HepG2 (cell line): Measurements from ENCODE around the gene RPL31. TPM values are rescaled to one million over a fixed set of nuclear protein-coding genes. Genes with fewer than 3 reads are reported as not detected.
A peak's percentile ranks its signal among the peaks of the same experiment; 100 is the strongest.

Experiments used
- ARHGAP35 ChIP-seq: sonication (generic); formaldehyde crosslinking; IDR thresholded peaks from 2 replicates; pipeline ENCODE4 v1.9.0; 2022; ENCODE audit warnings: mild to moderate bottlenecking, inconsistent platforms, moderate library complexity, missing genetic modification reagents, borderline replicate concordance
- CBX2 ChIP-seq, 2 experiments: fragments of 200-600 bp in 1 of 2; sonication (generic); formaldehyde crosslinking in 1 of 2; IDR thresholded peaks; 2 replicates each; pipeline versions ENCODE4 v1.7.0 to v1.8.1; 2018 to 2022; ENCODE audit warnings: low read depth in 2 of 2, low read length in 1 of 2, mild to moderate bottlenecking in 1 of 2, missing genetic modification reagents in 1 of 2
- CHD4 ChIP-seq: fragments of 200-600 bp; sonication (generic); IDR thresholded peaks from 2 replicates; pipeline ENCODE4 v1.7.0; 2017; ENCODE audit warnings: mild to moderate bottlenecking, low read length, borderline replicate concordance
- DZIP1 ChIP-seq: sonication (generic); formaldehyde crosslinking; IDR thresholded peaks from 2 replicates; pipeline ENCODE4 v1.5.0; 2020; ENCODE audit warnings: mild to moderate bottlenecking, missing genetic modification reagents
- FOXJ3 ChIP-seq: sonication (generic); formaldehyde crosslinking; IDR thresholded peaks from 2 replicates; pipeline ENCODE4 v1.4.0; 2020; ENCODE audit warnings: missing genetic modification reagents, mild to moderate bottlenecking, borderline replicate concordance
- JDP2 ChIP-seq: sonication (generic); formaldehyde crosslinking; IDR thresholded peaks from 2 replicates; pipeline ENCODE4 v1.8.1; 2022; ENCODE audit warnings: missing genetic modification reagents, borderline replicate concordance
- SP4 ChIP-seq: sonication (generic); formaldehyde crosslinking; IDR thresholded peaks from 2 replicates; pipeline ENCODE4 v1.8.1; 2023; ENCODE audit warnings: mild to moderate bottlenecking, missing genetic modification reagents
- THAP9 ChIP-seq: sonication (generic); formaldehyde crosslinking; IDR thresholded peaks from 2 replicates; pipeline ENCODE4; 2020; ENCODE audit warnings: missing genetic modification reagents, mild to moderate bottlenecking, borderline replicate concordance
- UBTF ChIP-seq: sonication (generic); formaldehyde crosslinking; IDR thresholded peaks from 2 replicates; pipeline ENCODE4 v1.4.0; 2020; ENCODE audit warnings: mild to moderate bottlenecking, missing genetic modification reagents
- YEATS2 ChIP-seq: sonication (generic); formaldehyde crosslinking; IDR thresholded peaks from 2 replicates; pipeline ENCODE4 v1.4.0; 2020; ENCODE audit warnings: missing genetic modification reagents, borderline replicate concordance
- ZMAT3 ChIP-seq: sonication (generic); formaldehyde crosslinking; conservative IDR thresholded peaks from 2 replicates; pipeline ENCODE4 v1.7.0; 2021; ENCODE audit warnings: missing genetic modification reagents
- ZNF280B ChIP-seq: sonication (generic); formaldehyde crosslinking; IDR thresholded peaks from 2 replicates; pipeline ENCODE4 v1.5.0; 2020; ENCODE audit warnings: missing genetic modification reagents, mild to moderate bottlenecking, borderline replicate concordance
- ZNF570 ChIP-seq: sonication (generic); formaldehyde crosslinking; IDR thresholded peaks from 2 replicates; pipeline ENCODE4 v1.4.0; 2020; ENCODE audit warnings: mild to moderate bottlenecking, missing genetic modification reagents, borderline replicate concordance
- ZNF687 ChIP-seq: sonication (generic); formaldehyde crosslinking; IDR thresholded peaks from 2 replicates; pipeline ENCODE4 v1.5.1; 2020; ENCODE audit warnings: mild to moderate bottlenecking, missing genetic modification reagents, moderate library complexity
- polyA plus RNA-seq, 8 experiments: library from polyadenylated mRNA; depleted of rRNA in 3 of 8; stranded (reverse) in 7 of 8; unstranded in 1 of 8; fragments of >200 nt; fragmentation: Illumina TruSeq in 4 of 8; extraction: Trizol in 4 of 8; gene quantifications; 2 replicates each; pipeline versions ENCODE4 v1.2.1 to v1.2.3, GENCODE V29; 2011 to 2016; ENCODE audit warnings: low read depth in 4 of 8, missing spikeins in 1 of 8, mixed read lengths in 1 of 8; ENCODE audit not compliant: insufficient read depth in 1 of 8
- total RNA-seq, 5 experiments: library from RNA; depleted of rRNA; stranded (reverse); fragments of >200 nt; fragmentation: Illumina TruSeq; extraction: Trizol; gene quantifications; 2 replicates each; pipeline ENCODE4 v1.2.3, GENCODE V29; 2016; ENCODE audit warnings: low read depth in 1 of 5

Gene RPL31
- total and polyA plus RNA-seq, 2 of the 13 experiments (the other 11 are each of a cell fraction or from before 2014, with no cell fraction given), result 3,331 to 3,582 TPM

GRCh38 chr2:101012706-101013181, 10.7 kb downstream of the RPL31 start (continued):
- TF ChIP-seq THAP9 (CRISPR knock-in tag), result no peak
- TF ChIP-seq UBTF, result no peak
- 0 out of 2 replicates have a peak, but pooled peaks have one; percentile 20 for TF ChIP-seq FOXJ3 (CRISPR knock-in tag)
- TF ChIP-seq YEATS2 (CRISPR knock-in tag), result peak; percentile 9; the same call in 1 of the 2 replicates
- TF ChIP-seq ZNF570 (CRISPR knock-in tag), result no peak
- no peak for TF ChIP-seq SP4 (CRISPR knock-in tag)
- no peak for TF ChIP-seq JDP2 (CRISPR knock-in tag)
- no peak for TF ChIP-seq ARHGAP35 (CRISPR knock-in tag)
- no peak for TF ChIP-seq CHD4
- no peak for TF ChIP-seq CBX2 (IDR thresholded peaks at IDR 0.05; ENCODE audit: low read depth, low read length)
- no peak for TF ChIP-seq CBX2 (CRISPR knock-in tag; IDR thresholded peaks at IDR 0.05; ENCODE audit: low read depth)
- no peak for TF ChIP-seq ZNF280B (CRISPR knock-in tag)
- TF ChIP-seq ZMAT3 (CRISPR knock-in tag), result no peak
- no peak for TF ChIP-seq DZIP1 (CRISPR knock-in tag)
- no peak for TF ChIP-seq ZNF687
